Measurements from ENCODE around the gene TOMM70. TPM values are rescaled to one million over a fixed set of nuclear protein-coding genes. Genes with fewer than 3 reads are reported as not detected.
A peak's percentile ranks its signal among the peaks of the same experiment; 100 is the strongest.

TOMM70 gene
- total and polyA plus RNA-seq, 2 of the 13 experiments (the other 11 are each of a cell fraction or from before 2014, with no cell fraction given), result 27.0 to 77.2 TPM

DNA sequence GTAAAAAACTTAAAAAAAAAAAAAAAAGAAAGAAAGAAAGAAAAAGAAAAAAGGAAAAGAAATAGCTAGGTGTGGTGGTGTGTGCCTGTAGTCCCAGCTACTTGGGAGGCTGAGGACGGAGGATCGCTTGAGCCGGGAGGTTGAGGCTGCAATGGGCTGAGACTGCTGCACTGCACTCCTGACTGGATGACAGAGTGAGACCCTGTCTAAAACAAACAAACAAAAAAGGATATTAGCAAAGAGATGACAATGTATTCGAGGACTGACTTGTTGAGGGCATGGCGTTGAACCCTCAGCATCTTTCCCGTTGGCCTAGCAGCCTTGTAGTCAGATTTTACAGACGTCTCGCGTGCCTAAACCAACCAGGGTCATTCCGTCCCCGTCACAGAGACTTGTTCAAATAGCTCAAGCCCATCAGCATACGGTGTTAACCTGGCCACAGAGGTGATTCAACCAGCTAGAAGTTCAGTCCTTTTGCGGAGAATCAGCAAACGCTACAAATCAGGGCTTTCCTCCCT is 66.9 kb downstream of the TOMM70 start (continued):
- TF ChIP-seq SALL2 (CRISPR knock-in tag; IDR thresholded peaks at IDR 0.05), result no peak
- TF ChIP-seq, protein P1, sequence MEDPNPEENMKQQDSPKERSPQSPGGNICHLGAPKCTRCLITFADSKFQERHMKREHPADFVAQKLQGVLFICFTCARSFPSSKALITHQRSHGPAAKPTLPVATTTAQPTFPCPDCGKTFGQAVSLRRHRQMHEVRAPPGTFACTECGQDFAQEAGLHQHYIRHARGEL (CRISPR knock-in tag; IDR thresholded peaks at IDR 0.05), result no peak
- TF ChIP-seq ZKSCAN5 (CRISPR knock-in tag; IDR thresholded peaks at IDR 0.05), result no peak
- no peak for TF ChIP-seq ZNF33A (CRISPR knock-in tag; IDR thresholded peaks at IDR 0.05; ENCODE audit: borderline replicate concordance)
- no peak for TF ChIP-seq ZNF746 (CRISPR knock-in tag; IDR thresholded peaks at IDR 0.05)
- 0 out of 2 replicates have a peak, but pooled peaks have one; percentile 5 for TF ChIP-seq SP2 (CRISPR knock-in tag; IDR thresholded peaks at IDR 0.05)
- TF ChIP-seq HINFP (CRISPR knock-in tag; IDR thresholded peaks at IDR 0.05; ENCODE audit: low read depth), result no peak
- TF ChIP-seq TCF7 (IDR thresholded peaks at IDR 0.05; ENCODE audit: low read depth), result no peak
- no peak for TF ChIP-seq XBP1 (CRISPR knock-in tag; IDR thresholded peaks at IDR 0.05)
- no peak for TF ChIP-seq JDP2 (CRISPR knock-in tag; IDR thresholded peaks at IDR 0.05; ENCODE audit: borderline replicate concordance)
- no peak for TF ChIP-seq SIX4 (CRISPR knock-in tag; IDR thresholded peaks at IDR 0.05)
- TF ChIP-seq ZNF318 (CRISPR knock-in tag; IDR thresholded peaks at IDR 0.05), result 0 out of 2 replicates have a peak, but pooled peaks have one; percentile 49
- 0 out of 2 replicates have a peak, but pooled peaks have one; percentile 56 for TF ChIP-seq ZNF296 (CRISPR knock-in tag; conservative IDR thresholded peaks at IDR 0.05)
- 0 out of 2 replicates have a peak, but pooled peaks have one; percentile 33 for TF ChIP-seq HIC2 (CRISPR knock-in tag; IDR thresholded peaks at IDR 0.05; ENCODE audit: low read depth)
- no peak for TF ChIP-seq CREM (IDR thresholded peaks at IDR 0.05)
- no peak for TF ChIP-seq CREM (CRISPR knock-in tag; IDR thresholded peaks at IDR 0.05)
- no peak for TF ChIP-seq REXO4 (CRISPR knock-in tag; IDR thresholded peaks at IDR 0.05; ENCODE audit: borderline replicate concordance)
- no peak for TF ChIP-seq ZNF749 (CRISPR knock-in tag; IDR thresholded peaks at IDR 0.05; ENCODE audit: borderline replicate concordance)
